Measurements from ENCODE around the gene CST8.

DNA sequence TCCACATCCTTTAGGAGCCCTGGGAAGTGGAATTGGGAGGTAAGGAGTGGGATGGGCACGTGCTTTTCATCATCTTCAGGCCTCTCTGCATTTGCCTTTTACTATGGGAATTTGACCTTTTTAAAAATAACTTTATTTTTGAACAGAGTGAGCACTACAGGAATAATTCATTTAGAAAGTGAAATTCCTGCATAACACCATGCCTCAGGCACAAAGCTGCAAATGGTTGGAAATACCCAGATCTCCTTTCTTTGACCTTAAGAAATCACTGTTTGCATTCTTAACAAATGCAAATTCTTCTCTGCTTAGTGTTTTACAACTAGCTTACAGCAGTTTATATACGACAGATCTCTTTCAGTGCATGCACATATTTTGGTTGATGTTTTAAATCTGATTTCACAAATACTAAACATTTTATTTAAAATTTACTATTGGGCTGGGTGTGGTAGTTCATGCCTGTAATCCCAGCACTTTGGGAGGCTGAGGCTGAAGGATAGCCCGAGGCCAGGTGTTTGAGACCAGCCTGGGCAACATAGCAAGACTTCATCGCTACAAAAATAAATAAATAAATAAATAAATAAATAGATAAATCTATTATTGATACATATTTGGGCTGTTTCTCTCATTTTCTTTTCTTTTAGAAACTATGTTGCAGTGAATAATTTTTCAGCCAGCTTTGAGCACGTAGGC, 24.5 kb downstream of the CST8 start:
- TF ChIP-seq, protein P1, sequence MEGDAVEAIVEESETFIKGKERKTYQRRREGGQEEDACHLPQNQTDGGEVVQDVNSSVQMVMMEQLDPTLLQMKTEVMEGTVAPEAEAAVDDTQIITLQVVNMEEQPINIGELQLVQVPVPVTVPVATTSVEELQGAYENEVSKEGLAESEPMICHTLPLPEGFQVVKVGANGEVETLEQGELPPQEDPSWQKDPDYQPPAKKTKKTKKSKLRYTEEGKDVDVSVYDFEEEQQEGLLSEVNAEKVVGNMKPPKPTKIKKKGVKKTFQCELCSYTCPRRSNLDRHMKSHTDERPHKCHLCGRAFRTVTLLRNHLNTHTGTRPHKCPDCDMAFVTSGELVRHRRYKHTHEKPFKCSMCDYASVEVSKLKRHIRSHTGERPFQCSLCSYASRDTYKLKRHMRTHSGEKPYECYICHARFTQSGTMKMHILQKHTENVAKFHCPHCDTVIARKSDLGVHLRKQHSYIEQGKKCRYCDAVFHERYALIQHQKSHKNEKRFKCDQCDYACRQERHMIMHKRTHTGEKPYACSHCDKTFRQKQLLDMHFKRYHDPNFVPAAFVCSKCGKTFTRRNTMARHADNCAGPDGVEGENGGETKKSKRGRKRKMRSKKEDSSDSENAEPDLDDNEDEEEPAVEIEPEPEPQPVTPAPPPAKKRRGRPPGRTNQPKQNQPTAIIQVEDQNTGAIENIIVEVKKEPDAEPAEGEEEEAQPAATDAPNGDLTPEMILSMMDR (IDR thresholded peaks at IDR 0.05): no peak
- TF ChIP-seq POLR2AphosphoS5 (IDR thresholded peaks at IDR 0.05; ENCODE audit: low read depth, low read length): no peak
- TF ChIP-seq, protein P2, sequence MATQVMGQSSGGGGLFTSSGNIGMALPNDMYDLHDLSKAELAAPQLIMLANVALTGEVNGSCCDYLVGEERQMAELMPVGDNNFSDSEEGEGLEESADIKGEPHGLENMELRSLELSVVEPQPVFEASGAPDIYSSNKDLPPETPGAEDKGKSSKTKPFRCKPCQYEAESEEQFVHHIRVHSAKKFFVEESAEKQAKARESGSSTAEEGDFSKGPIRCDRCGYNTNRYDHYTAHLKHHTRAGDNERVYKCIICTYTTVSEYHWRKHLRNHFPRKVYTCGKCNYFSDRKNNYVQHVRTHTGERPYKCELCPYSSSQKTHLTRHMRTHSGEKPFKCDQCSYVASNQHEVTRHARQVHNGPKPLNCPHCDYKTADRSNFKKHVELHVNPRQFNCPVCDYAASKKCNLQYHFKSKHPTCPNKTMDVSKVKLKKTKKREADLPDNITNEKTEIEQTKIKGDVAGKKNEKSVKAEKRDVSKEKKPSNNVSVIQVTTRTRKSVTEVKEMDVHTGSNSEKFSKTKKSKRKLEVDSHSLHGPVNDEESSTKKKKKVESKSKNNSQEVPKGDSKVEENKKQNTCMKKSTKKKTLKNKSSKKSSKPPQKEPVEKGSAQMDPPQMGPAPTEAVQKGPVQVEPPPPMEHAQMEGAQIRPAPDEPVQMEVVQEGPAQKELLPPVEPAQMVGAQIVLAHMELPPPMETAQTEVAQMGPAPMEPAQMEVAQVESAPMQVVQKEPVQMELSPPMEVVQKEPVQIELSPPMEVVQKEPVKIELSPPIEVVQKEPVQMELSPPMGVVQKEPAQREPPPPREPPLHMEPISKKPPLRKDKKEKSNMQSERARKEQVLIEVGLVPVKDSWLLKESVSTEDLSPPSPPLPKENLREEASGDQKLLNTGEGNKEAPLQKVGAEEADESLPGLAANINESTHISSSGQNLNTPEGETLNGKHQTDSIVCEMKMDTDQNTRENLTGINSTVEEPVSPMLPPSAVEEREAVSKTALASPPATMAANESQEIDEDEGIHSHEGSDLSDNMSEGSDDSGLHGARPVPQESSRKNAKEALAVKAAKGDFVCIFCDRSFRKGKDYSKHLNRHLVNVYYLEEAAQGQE (IDR thresholded peaks at IDR 0.05; ENCODE audit: insufficient read depth in 1 of 2, low read depth in 2 of 2, low read length in 1 of 2): no peak

Data from Panc1 (cell line).